DND-41 (cell line): ENCODE data around the gene TRIM59.

Experiments
- EZH2 ChIP-seq: IDR thresholded peaks from 3 replicates; pipeline ENCODE4 v1.6.1; 2012; ENCODE audit warnings: borderline replicate concordance, low read depth, mild to moderate bottlenecking, moderate library complexity, low read length, inconsistent platforms; ENCODE audit not compliant: severe bottlenecking
- TF ChIP-seq, protein P1 (sequence below): IDR thresholded peaks from 2 replicates; pipeline ENCODE4 v1.5.1; 2012; ENCODE audit warnings: borderline replicate concordance, low read length, moderate library complexity, mild to moderate bottlenecking; ENCODE audit not compliant: poor library complexity, severe bottlenecking; ENCODE audit errors: extremely low read depth

DNA sequence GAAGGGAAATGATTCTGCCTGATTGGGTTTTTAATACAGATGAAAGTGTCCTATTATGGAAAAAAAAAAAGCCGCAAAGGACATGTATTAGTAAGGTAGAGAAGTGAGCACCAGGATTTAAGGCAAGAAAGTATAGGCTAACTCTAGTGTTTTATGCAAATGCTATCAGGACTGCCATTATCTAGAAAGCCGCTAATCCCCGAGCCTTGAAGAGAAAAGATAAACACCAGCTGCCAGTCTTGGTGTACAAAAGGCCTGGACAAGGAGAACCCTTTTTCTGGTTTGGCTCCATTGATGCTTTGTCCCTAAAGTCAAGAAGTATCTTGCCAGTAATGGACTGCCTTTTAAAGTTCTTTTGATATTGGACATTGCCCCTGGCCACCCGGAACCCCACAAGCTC, 8.6 kb upstream of the TRIM59 start:
- TF ChIP-seq, protein P1, sequence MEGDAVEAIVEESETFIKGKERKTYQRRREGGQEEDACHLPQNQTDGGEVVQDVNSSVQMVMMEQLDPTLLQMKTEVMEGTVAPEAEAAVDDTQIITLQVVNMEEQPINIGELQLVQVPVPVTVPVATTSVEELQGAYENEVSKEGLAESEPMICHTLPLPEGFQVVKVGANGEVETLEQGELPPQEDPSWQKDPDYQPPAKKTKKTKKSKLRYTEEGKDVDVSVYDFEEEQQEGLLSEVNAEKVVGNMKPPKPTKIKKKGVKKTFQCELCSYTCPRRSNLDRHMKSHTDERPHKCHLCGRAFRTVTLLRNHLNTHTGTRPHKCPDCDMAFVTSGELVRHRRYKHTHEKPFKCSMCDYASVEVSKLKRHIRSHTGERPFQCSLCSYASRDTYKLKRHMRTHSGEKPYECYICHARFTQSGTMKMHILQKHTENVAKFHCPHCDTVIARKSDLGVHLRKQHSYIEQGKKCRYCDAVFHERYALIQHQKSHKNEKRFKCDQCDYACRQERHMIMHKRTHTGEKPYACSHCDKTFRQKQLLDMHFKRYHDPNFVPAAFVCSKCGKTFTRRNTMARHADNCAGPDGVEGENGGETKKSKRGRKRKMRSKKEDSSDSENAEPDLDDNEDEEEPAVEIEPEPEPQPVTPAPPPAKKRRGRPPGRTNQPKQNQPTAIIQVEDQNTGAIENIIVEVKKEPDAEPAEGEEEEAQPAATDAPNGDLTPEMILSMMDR: no peak
- TF ChIP-seq EZH2: no peak
